Neural progenitor cell (in vitro differentiated cells): ENCODE results near the gene RFX6. TPM values are rescaled to one million over a fixed set of nuclear protein-coding genes. Genes with fewer than 3 reads are reported as not detected.

ENCODE experiments used
- DNase-seq: peaks from one replicate; pipeline ENCODE4 v3.0.0-alpha.2; 2016; ENCODE audit warnings: low spot score
- H2AFZ ChIP-seq: fragments of 200-600 bp; sonication (generic); replicated peaks from 2 replicates; pipeline ENCODE4 v1.6.1; 2016; ENCODE audit warnings: antibody characterized with exemption
- H3F3A ChIP-seq: fragments of 200-600 bp; sonication (generic); 2 replicates; pipeline ENCODE4 v1.6.1; 2016; ENCODE audit warnings: antibody characterized with exemption, low read depth
- H3K27ac ChIP-seq: fragments of 200-600 bp; sonication (generic); 2 replicates; pipeline ENCODE4 v1.5.1; 2016; ENCODE audit warnings: mild to moderate bottlenecking
- H3K27me3 ChIP-seq: fragments of 200-600 bp; sonication (generic); 2 replicates; pipeline ENCODE4 v1.6.1; 2016; ENCODE audit warnings: mild to moderate bottlenecking, moderate library complexity
- H3K36me3 ChIP-seq: fragments of 200-600 bp; sonication (generic); 2 replicates; pipeline ENCODE4 v1.5.1; 2016
- H3K4me1 ChIP-seq: fragments of 200-600 bp; sonication (generic); 2 replicates; pipeline ENCODE4 v1.6.1; 2016; ENCODE audit warnings: mixed run types
- H3K4me2 ChIP-seq: fragments of 200-600 bp; sonication (generic); 2 replicates; pipeline ENCODE4 v1.6.1; 2016
- H3K4me3 ChIP-seq: fragments of 200-600 bp; sonication (generic); 2 replicates; pipeline ENCODE4 v1.5.1; 2016
- H3K79me2 ChIP-seq: fragments of 200-600 bp; sonication (generic); 2 replicates; pipeline ENCODE4 v1.6.1; 2016; ENCODE audit warnings: low read depth
- H3K9ac ChIP-seq: fragments of 200-600 bp; sonication (generic); 2 replicates; pipeline ENCODE4 v1.6.1; 2016
- H3K9me3 ChIP-seq: fragments of 200-600 bp; sonication (generic); 2 replicates; pipeline ENCODE4 v1.5.1; 2016; ENCODE audit warnings: low read depth
- H4K20me1 ChIP-seq: fragments of 200-600 bp; sonication (generic); 2 replicates; pipeline ENCODE4 v1.6.1; 2016; ENCODE audit warnings: low read depth
- H3K27ac Mint-ChIP-seq: 3 replicates; pipeline ENCODE4 v1.8.0; 2021; ENCODE audit warnings: mixed read lengths
- H3K27me3 Mint-ChIP-seq: 2 replicates; pipeline ENCODE4 v1.8.0; 2022; ENCODE audit warnings: low read depth, mild to moderate bottlenecking, inconsistent platforms, moderate library complexity, mixed read lengths; ENCODE audit not compliant: insufficient read depth
- H3K36me3 Mint-ChIP-seq: 3 replicates; pipeline ENCODE4 v1.8.0; 2021; ENCODE audit warnings: mixed read lengths
- H3K4me1 Mint-ChIP-seq: 3 replicates; pipeline ENCODE4 v1.8.0; 2021; ENCODE audit warnings: mixed read lengths
- H3K4me3 Mint-ChIP-seq: 3 replicates; pipeline ENCODE4 v1.8.0; 2021; ENCODE audit warnings: mild to moderate bottlenecking, moderate library complexity, mixed read lengths
- H3K9me3 Mint-ChIP-seq: 3 replicates; pipeline ENCODE4 v1.8.0; 2020; ENCODE audit warnings: mixed read lengths
- EZH2 ChIP-seq: fragments of 200-600 bp; sonication (generic); IDR thresholded peaks from 2 replicates; pipeline ENCODE4 v1.6.1; 2017; ENCODE audit warnings: antibody characterized with exemption, mild to moderate bottlenecking, moderate library complexity
- EZH2phosphoT487 ChIP-seq: fragments of 200-600 bp; sonication (generic); IDR thresholded peaks from 2 replicates; pipeline ENCODE4 v1.6.1; 2017; ENCODE audit warnings: antibody characterized with exemption
- total RNA-seq: library from RNA; depleted of rRNA; stranded (reverse); fragments of >200 nt; gene quantifications from 2 replicates; pipeline ENCODE4 v1.2.3, GENCODE V29; 2015; ENCODE audit warnings: low replicate concordance
- TF ChIP-seq, protein P1 (sequence below): fragments of 200-600 bp; sonication (generic); IDR thresholded peaks from 2 replicates; pipeline ENCODE4 v1.5.1; 2017; ENCODE audit warnings: antibody characterized with exemption, mild to moderate bottlenecking

Gene RFX6
- total RNA-seq, 1 donor from 2014 or later: not detected

DNA sequence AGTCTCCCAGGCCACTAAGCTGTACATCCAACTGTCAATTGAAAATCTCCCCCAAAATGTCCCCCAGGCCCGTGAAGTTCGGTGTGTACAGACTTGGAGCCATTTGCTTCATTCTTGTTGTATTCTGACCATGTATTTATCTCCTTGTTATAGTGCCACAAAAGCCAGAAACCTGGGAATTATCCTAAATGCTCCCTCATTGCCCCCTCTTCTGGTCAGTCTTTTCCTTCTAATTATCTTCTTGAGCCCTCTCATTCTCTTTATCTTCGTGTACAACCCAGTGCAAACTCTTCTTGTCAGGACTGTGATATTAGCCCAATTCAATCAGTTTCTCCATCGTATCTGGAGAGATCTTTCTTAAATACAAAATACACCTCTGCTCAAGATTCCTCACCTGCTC lies 64.7 kb downstream of the RFX6 start:
- H2AFZ ChIP-seq: peak overlapping the region; percentile 29
- no peaks in the 10 kb centered on the region for H3K27me3 Mint-ChIP-seq
- no peak overlapping the region for H3K4me2 ChIP-seq
- peak; percentile 45 for DNase-seq
- no peaks in the 10 kb centered on the region for H4K20me1 ChIP-seq
- H3K27ac ChIP-seq: no peak overlapping the region
- no peaks in the 10 kb centered on the region for H3F3A ChIP-seq
- no peaks in the 10 kb centered on the region for H3K4me1 Mint-ChIP-seq
- TF ChIP-seq EZH2 (no peak), EZH2phosphoT487 (no peak)
- TF ChIP-seq, protein P1, sequence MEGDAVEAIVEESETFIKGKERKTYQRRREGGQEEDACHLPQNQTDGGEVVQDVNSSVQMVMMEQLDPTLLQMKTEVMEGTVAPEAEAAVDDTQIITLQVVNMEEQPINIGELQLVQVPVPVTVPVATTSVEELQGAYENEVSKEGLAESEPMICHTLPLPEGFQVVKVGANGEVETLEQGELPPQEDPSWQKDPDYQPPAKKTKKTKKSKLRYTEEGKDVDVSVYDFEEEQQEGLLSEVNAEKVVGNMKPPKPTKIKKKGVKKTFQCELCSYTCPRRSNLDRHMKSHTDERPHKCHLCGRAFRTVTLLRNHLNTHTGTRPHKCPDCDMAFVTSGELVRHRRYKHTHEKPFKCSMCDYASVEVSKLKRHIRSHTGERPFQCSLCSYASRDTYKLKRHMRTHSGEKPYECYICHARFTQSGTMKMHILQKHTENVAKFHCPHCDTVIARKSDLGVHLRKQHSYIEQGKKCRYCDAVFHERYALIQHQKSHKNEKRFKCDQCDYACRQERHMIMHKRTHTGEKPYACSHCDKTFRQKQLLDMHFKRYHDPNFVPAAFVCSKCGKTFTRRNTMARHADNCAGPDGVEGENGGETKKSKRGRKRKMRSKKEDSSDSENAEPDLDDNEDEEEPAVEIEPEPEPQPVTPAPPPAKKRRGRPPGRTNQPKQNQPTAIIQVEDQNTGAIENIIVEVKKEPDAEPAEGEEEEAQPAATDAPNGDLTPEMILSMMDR: peak; percentile 51
- H3K79me2 ChIP-seq: no peaks in the 10 kb centered on the region
- no peaks in the 10 kb centered on the region for H3K27me3 ChIP-seq
- H3K9me3 ChIP-seq: no peaks in the 10 kb centered on the region
- no peaks in the 10 kb centered on the region for H3K36me3 ChIP-seq
- no peaks in the 10 kb centered on the region for H3K36me3 Mint-ChIP-seq
- H3K9me3 Mint-ChIP-seq: no peaks in the 10 kb centered on the region
- no peak overlapping the region for H3K9ac ChIP-seq
- H3K4me1 ChIP-seq: no peaks in the 10 kb centered on the region
- H3K4me3 ChIP-seq: no peak overlapping the region
- H3K27ac Mint-ChIP-seq: no peak overlapping the region
- H3K4me3 Mint-ChIP-seq: no peak overlapping the region

DNA sequence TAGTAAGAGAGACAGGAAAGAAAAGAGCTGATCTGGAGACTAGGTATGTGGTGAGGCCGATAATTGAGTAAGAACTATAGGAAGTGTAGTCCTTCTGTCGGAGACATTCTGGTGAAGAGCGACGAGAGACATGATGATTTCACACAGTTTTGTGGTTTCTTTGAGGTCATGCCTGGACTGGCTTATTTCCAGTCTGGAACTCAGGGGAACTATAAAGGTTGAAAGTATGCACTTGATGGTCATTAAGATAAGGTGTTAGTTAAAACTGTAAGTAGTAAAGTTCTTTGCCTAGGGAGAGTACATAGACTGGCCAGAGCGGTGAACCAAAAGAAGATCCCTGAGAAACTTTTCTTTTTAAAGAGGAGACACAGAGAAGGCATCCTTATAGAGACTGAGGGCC lies 68.8 kb downstream of the RFX6 start:
- Histone ChIP-seq H3K4me2 (no peak overlapping the region), H3K79me2 (no peaks in the 10 kb centered on the region), H3K9ac (no peak overlapping the region), H3K4me3 (no peak overlapping the region), H2AFZ (no peak overlapping the region), H3K4me1 (no peaks in the 10 kb centered on the region), H3K9me3 (no peaks in the 10 kb centered on the region), H3K27me3 (no peaks in the 10 kb centered on the region), H3K27ac (no peak overlapping the region), H4K20me1 (no peaks in the 10 kb centered on the region), H3K36me3 (no peaks in the 10 kb centered on the region), H3F3A (no peaks in the 10 kb centered on the region)
- Mint-ChIP-seq H3K27me3 (no peaks in the 10 kb centered on the region), H3K27ac (no peak overlapping the region), H3K36me3 (no peaks in the 10 kb centered on the region), H3K4me3 (no peak overlapping the region), H3K4me1 (peaks cover under 1% of the 10 kb centered on the region), H3K9me3 (no peaks in the 10 kb centered on the region)
- TF ChIP-seq EZH2phosphoT487 (no peak), EZH2 (no peak)
- TF ChIP-seq, protein P1: no peak
- DNase-seq: no peak

DNA sequence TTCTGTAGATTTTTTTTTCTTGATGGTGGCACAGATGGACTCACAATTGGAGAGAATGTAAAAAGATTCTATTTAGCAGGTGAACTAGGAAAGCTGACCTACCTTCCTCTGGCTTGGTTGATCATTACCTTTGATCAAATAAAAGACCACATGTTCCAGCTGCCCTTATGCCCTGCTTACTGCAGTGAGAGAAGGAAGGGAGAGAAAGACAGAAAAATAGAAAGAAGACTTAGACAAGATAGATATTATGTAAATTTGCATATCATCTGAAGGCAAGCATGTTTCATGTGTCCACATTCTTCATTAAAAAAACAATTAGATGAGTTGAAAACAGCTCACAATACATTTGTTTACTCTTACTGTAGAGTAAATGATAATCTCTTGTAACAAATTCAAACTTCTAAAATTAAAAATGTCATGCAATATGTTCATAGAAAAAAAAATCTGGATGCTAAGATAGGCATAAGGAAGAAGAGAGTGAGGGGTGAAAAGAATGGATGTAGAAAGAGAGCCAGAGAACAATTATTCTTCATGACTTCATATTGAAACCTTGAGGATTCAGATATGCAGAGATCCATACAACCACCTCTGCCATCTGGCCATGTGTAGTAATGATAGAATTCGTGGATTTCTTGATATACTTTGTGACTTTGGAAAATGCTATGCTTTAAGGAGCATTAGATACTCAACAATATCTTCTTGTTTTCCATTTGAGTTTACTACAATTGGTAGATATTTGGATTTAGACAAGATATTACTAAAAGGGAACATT lies 71.7 kb downstream of the RFX6 start:
- no peak for DNase-seq
- H3K27me3 Mint-ChIP-seq: no peaks in the 10 kb centered on the region
- Histone ChIP-seq H3K4me3 (no peak overlapping the region), H3K9ac (no peak overlapping the region), H3K4me2 (no peak overlapping the region), H3K27me3 (no peaks in the 10 kb centered on the region), H3K9me3 (no peaks in the 10 kb centered on the region), H4K20me1 (no peaks in the 10 kb centered on the region), H2AFZ (no peak overlapping the region), H3K4me1 (no peaks in the 10 kb centered on the region), H3K27ac (no peak overlapping the region), H3F3A (no peaks in the 10 kb centered on the region), H3K36me3 (no peaks in the 10 kb centered on the region), H3K79me2 (no peaks in the 10 kb centered on the region)
- no peaks in the 10 kb centered on the region for H3K36me3 Mint-ChIP-seq
- no peaks in the 10 kb centered on the region for H3K9me3 Mint-ChIP-seq
- no peak overlapping the region for H3K27ac Mint-ChIP-seq
- no peak overlapping the region for H3K4me3 Mint-ChIP-seq
- peaks cover 3% of the 10 kb centered on the region for H3K4me1 Mint-ChIP-seq
- no peak for TF ChIP-seq EZH2phosphoT487
- TF ChIP-seq EZH2: no peak
- TF ChIP-seq, protein P1: no peak
